Measurements from ENCODE around the gene KIF13A.
"Not testable (repeated sequence)": the region's sequence is repeated elsewhere in the genome, so short reads cannot be mapped to it uniquely, and the experiment has no call there.

The KIF13A gene

DNA sequence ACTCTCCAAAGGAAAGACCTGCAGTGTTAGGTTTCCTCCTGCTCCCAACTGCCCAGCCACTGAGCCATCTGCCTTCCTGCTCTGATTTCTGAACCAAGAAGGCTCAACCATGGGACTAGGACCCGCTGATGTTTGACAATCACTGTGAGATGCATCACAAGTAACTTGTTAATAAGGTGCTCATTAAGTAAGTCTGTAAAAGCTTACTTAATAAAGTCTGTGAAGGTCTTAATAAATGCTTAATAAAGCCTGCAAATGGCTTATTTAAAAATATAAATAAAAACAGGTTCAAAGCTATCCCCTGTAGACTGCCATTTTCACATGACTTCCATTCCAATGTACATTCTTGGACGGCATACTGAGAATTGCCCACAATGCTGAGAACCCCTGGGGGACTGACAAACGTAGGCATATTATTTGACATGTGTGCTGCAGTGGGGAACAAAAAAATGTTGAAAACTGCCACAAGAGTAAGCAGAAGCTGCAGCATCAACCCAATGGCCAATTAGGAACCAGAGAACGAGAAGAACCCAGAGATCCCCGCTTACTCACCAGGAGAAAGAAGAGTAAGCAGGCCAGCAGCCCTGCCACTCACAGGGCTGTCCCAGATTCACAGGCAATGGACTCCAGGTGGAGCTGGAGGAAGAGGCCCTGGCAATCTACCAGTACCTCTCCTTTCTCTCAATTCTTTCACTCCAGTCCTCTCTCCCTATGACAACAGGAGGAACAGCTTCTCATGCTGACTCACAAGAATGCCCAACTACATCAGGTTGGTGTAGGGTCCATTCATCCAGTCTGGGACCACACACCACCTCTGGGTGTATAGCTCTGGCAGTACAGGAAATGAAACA, 19.5 kb downstream of the KIF13A start:
- no peak for DNase-seq

DNA sequence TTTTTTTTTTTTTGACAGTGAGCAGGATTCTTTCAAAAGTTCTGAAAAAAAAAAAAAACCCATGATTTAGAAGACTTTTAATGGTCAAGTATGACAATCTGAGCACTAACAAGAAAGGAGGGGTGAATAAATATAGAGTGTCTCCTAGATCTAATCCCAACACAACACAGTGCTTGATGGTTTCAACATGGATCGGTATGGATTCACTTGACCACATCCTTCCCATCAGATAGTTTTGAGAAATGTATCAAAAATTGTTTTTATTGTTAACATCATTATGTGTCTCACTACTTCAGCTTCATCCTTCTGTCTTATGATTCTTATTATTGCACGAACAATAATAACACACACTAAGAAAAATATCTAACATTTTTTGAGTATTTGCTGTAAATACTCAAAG, 21.0 kb downstream of the KIF13A start:
- DNase-seq, result no peak

DNA sequence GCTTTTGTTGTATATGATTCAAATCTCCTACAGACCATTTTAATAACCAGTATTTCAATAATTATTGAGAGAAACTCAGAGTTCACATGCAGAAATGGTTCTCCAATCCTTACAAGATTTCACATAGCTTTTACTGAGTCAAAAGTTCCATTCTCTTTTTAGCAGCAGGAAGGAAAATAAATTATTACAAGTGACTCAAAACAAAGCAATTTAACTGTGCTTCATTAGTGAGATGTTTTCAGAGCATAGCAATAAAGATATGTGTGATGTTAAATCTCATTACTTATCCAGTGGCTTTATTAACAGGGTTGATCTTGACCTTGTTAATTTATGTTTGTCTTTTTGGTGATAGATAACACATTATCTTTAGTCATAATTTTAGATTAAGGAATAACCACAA, 22.0 kb downstream of the KIF13A start:
- peak; percentile 28 for DNase-seq

DNA sequence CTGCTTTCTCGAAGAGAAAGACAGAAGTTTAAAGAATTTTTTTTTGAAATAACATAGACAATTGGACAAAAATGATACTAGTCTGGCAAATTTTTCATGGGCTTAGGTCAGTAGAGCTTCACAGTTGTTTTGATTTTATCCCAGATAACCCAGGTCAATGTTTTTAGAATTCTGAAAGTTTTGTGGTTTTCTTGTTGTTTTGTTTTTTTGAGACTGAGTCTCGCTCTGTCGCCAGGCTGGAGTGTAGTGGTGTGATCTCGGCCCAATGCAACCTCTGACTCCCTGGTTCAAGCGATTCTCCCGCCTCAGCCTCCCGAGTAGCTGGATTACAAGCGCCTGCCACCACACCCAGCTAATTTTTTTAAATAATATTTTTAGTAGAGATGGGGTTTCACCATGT, 22.8 kb downstream of the KIF13A start:
- no peak for DNase-seq

DNA sequence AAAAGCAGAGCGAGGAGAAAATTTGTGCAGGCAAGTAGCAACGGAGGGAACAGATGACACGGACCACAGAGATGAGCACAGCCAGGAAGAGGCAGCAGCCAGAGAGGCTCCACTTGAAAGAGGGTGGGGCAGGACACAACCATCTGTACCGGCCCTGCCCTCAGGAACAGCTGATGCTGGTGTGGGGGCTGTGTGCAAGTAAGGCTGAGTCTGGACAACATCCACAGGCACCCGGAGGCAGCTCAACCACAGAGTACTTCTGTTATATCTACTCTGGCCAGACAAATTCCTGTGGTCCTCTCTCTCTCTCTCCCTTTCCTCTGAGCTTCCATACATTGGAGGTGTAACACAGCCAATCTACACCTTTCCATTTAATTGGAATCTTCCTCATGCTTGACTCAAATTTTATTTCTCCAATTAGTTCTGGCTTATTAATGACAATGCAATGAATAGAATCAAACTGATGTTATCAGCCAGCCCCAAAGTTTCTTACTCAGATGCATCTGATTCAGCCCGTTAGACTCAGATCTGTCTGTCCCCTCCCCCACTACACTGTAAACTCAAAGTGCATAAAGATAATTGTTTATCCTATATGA, 24.9 kb downstream of the KIF13A start:
- DNase-seq, result peak; percentile 73

DNA sequence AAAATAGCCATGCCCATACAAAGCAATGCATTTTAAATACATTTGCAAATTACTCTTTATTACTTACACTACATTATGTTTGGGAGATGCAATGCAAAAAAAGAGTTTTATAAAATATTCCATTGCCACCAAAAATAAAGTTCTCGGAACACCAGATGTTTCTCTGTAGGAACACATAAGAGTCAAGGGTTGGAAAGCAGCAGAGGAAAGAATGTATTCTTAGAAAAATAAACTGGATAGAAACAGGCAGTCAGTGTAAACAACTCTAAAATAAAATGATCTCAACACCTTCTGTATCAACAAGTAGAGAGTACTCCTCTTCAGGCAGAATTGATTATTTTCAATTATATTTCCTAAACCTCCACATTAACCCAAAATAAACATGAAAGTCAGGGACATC, 28.1 kb downstream of the KIF13A start:
- no peak for DNase-seq

DNA sequence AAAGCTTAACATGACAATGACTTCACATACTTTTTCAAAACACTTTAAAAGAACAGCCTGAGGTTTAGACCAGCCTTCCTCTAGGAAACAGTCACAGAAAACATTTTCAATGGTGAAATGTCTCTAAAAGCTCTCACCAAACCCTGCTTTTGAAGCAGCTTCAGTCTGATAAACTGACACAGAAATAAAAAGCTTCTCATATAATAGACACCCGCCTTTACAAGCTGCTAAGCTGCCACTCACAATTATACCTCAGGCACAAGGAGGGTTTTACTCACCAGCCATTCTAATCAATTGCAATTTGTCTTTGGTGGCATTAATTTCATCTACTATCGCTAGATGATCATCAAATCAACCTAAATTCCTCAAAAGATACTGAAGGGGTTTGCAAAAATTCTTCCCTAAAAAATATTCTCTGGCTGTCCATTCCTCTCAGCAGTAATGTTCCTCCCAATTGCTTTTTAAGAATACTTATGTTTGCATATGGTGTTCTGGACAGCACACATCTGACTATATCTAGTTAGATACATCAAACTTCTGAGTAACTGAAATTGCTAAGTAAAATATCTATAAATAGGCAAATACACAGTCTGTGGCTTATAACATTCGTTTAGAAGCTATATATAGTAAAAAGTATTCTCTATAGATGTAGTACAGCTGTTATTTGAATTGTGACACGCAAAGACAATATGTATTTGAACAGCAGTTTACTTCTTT, 29.4 kb downstream of the KIF13A start:
- no peak for DNase-seq

DNA sequence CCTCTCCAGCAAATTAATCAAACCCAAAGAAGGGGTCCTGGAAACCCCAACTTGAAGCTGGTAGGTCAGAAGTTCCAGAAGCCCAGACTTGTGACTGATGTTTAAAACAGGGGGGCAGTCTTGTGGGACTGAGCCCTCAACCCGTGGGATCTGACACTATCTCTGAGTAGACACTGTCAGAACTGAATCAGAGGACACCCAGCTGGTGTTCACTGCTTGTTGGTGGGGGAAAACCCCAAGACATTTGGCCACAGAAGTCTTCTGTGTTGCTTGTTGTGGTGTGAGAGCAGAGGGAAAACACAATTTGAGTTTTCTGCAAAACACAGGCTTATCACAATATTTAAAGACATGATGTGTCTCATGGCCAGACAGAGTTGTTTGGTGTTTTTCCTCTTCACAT, 29.9 kb downstream of the KIF13A start:
- no peak for DNase-seq

DNA sequence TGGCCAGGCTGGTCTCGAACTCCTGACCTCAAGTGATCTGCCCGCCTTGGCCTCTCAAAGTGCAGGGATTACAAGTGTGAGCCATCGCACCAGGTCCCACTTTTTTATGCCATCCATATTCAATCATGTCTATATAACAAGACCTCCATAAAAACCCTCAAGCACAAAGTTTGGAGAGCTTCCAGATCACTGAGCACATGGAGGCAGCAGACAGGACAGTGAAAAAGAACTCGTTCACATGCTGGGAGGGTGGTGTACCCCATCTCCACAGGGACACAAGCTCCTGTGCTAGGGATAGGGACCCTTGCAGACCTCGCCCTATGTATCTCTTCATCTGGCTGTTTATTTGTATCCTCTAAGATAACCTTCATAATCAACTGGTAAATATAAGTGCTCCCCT, 30.3 kb downstream of the KIF13A start:
- DNase-seq, result no peak

DNA sequence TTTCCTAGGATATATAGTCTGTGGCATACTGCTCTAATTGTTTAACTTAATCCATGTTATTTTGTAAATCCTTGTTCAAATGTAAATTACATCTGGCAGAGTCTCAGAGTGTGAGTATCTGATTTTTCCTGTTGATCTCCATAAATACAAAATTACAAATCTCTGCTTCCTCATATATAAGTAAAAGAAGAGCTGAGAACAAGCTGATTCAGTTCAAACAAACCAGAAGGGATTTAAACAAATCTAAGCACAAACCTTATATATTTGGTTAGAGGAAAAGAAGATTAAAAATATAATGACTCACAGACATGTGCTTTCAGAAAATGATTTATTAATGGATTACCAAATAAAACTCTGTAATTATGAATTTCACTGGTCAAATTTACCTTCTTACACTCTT, 37.3 kb downstream of the KIF13A start:
- no peak for DNase-seq

DNA sequence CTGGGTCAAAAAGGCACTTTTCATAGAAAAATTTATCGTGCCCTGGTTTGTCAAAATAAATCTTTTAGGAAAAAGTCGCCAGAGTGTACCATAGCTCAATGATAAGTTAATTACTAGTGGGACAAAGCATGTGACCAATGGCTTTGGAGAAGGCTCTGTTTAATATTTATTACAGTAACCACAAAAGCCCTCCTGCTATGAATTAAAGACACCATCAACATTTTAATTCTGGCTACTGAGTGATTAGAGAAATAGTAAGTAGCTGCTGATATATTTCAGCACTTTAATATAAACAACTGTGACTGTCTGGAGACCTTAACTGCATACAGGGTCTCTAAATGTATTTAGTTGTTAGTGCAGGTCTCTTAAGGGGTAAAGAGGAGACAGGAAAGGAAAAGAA, 38.3 kb downstream of the KIF13A start:
- no peak for DNase-seq

DNA sequence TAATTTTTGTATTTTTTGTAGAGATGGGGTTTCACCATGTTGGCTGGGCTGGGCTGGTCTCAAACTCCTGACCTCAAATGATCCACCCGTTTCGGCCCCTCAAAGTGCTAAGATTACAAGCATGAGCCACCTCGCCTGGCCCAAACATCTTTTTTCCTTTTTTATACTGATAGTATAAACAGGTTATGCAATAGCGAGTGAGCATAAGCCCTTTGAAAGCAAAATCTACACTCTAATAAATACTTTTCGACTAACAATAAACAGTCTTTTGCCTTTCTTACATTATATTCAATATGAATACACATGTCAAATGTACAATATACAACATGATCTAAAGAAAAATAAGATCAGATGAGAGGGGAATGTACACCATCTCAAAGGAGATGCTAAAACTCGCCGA, 38.7 kb downstream of the KIF13A start:
- no peak for DNase-seq

DNA sequence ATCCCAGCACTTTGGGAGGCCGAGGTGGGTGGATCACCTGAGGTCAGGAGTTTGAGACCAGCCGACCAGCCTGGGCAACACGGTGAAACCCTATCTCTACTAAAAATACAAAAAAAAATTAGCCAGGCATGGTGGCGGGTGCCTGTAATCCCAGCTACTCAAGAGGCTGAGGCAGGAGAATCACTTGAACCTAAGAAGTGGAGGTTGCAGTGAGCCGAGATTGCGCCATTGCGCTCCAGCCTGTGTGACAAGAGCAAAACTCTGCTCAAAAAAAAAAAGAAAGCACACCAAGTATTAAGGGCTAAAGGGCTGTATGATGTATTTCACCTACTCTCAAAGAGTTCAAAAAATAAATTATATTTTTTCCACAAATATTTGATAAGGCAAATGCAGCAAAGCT, 39.9 kb downstream of the KIF13A start:
- DNase-seq, result not testable (repeated sequence)

DNA sequence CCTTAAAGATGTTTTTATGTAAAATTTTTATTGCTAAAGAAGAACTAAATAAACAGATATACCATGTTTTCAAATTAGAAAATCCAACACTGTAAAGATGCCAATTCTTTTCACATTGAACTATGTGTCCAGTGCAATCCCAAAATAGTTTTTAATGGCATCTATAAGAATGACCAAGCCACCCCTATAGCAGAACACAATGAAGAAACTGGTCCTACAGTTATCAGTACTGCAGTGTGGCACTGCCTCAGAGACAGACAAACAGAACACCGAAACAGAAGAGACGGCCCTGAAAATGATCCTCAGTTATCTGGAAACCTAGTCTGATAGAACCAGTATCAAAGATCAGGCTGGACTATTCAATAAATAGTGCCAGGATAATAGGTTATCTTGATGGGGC, 41.9 kb downstream of the KIF13A start:
- DNase-seq, result no peak

DNA sequence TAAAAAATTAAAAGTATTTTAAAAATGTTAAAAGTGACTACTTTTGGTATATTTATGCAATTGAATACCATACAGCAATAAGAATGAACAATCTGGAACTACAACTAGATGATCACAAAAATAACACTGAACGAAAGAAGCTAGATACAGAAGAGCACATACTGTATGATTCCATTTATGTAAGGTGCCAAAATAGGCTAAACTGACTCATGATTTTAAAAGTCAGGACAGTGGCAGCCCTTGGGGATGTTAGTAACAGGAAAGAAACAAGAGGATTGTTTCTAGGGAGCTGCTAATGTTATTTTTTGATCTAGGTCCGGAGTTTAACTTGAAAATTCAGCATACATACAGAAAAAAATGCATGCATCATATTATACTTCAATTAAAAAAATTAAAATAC, 42.3 kb downstream of the KIF13A start:
- peak; percentile 24 for DNase-seq

DNA sequence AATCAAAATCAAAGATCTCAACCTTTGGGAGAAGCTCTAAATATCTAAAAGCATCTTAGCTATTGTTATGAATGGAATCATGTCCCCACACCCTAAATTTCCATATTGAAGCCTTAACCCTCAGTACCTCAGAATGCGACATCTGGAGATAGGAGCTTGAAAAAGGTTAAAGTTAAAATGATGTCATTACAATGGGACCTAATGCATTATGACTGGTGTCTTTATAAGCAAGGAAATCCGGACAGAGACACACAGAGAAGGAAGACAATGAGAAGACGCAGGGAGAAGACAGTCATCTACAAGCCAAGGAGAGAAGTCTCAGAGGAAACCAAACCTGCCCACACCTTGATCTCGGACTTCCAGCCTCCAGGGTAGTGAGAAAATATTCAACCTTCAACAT, 46.1 kb downstream of the KIF13A start:
- DNase-seq, result no peak

DNA sequence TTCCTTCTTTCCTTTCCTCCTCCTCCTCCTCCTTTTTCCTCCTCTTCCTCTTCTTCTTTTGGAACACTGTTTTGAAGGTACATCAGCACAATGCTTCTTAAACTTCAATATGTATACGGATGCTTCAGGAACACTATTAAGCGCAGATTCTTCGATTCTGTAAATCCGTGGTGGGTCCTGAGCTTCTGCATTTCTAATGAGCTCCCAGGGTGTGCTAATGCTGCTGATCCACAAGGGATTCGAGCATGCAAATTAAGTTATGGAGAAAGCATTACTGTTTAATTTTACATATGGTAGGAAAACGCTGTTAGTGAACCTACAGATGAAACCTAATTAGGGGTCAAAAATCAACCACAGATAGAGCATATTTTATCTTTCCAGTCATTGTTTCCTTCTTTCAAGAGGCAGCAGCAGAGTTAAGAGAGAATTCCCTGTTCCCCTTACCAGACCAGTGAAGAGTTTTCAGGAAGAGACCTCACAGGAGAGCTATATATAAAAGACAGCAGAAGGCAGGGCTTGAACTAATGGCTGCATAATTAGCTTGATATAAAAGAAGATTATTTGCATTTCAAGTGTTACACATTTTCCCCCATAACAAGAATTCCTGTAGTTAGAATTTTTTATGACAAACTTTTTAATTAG, 47.2 kb downstream of the KIF13A start:
- DNase-seq, result no peak

DNA sequence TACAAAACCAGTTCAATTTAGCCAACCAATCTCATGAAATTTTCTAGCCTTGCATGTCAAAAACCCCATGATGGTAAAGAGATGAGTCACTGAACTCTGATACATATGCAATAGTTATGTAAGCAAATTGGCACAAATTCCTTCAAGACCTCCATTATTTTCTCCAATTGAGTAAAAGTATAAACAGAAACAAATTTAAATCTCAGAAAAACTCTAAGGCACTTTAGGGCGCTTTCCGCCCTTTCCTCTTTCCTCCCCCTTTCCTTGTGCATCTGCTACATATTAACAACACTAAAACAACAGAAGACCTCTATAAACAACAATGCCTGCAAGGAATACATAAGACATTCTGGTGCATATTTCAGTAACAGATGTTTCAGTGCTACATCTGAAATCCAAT, 48.5 kb downstream of the KIF13A start:
- peak; percentile 19 for DNase-seq

DNA sequence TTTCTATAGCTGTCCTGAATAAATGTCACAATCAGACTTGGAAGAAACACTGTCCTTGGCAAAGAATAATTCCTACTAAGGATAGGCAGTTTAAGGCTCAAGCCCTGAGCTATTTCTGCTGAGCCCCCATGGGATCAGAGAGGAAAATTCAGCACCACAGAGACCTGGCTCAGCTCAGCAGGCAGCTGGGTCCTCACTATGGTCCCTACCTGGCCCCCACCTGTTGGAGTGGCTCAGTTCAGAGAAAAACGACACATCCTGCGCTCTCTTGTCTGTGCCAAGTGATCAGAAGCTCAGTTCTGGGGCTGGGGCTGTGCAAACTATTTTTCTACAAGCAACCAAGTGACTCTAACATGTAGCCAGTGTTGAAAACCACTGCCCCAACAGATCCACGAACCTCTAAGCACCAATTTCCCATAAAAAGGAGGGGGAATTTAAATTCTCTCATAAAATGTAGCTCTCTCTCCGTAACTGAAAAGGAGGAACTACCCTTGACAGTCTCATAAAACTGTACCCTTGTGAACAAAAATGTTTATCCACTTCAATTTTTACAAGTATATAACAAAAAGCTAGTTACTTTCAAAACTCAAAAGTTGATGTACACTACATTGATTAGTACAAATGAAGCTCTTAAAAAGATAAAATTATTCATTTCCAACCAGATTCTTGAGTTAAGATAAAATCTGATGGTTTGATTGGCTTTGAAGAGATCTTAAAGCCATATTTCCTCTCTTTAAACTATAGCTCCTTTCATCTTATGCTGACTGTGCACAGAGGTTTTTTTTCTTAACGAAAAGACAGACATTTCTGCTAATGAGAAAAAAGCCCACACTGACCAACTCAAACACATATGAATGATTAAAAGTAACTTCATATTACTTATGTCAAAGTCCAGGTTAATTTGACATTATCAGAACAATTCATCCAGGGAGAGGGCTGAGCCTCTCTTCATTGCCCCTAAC, 52.0 kb downstream of the KIF13A start:
- no peak for DNase-seq

DNA sequence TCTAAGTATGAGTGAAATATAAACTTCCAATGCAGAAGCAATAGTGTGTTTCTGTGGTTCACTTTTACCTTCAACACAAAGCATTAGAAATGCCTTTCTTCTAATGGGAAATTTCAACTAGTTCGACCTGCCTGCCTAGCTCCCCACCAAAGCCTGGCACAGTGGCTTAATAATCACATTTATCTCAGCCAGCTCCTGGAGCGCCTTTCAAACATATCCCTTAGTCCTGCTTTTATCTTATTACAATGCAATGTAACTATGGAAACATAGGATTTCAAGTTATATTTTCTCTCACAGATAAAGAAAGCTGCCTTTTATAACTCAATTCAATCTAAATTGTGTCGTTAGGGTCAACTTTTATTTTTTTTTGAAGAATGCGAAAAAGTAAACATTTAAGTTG, 53.7 kb downstream of the KIF13A start:
- no peak for DNase-seq

DNA sequence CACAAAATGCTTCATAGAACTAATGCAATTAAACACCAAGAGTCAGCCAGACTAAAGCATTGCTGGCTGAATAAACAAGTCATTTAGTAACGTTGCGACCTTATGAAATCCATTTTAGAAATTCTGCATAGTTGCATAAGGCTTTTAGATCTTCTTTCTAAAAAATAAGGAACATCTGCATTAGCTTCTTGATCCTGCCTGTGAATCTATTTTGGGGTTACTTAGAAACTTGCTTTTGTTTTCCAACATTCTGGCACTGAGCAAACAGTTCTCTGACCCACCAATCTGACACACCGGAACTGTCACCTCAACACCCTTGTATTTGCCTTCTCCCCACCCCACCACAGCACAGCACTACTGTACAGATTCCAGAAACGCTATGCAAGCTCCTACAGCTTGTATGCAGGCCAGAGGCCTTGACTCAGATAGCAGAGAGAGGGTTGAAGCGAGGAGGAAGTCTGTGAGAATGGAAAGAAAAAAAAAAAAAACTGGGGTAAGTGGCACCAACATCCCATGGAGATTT, 55.0 kb downstream of the KIF13A start:
- peak; percentile 21 for DNase-seq

DNA sequence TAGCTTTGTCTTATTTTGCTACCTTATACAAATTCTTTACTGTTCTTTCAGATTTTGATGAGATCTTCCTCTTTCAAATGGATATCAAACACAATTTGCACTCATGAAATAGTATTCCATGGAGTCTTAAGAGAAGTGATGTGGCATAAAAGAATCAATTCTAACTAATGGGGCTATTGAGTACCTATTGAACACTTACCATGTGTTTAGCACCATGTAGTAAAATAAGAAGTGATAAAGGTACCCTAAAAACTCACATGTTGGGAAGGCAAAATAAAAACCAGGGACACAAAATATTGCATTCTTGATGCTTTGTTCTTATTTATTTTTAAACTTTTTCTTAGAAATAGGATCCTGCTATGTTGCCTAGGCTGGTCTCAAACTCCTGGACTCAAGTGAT, 56.2 kb downstream of the KIF13A start:
- DNase-seq, result no peak

Measured in amniotic stem cell (primary cell).